ENCODE measurements around the gene FOSL2.

The FOSL2 gene

GRCh38 chr2:28392297-28393113 lies at the start of gene FOSL2:
TSS of gene FOSL2 (plus strand) at chr2:28392858. CDS start at chr2:28393721, 863 bp downstream.
- DNase-seq (ENCODE audit: low read depth in 2 of 2), result peak; percentile 86 to 92

- DNase-seq (ENCODE audit: low read depth in 2 of 2), result no peak
Observed at GRCh38 chr2:28343184-28343942, 49.3 kb upstream of the FOSL2 start.

- no peak for DNase-seq (ENCODE audit: low read depth in 2 of 2)
Observed at GRCh38 chr2:28343971-28344715, 48.5 kb upstream of the FOSL2 start.

GRCh38 chr2:28344756-28345373 lies 47.8 kb upstream of the FOSL2 start:
- DNase-seq (ENCODE audit: low read depth in 2 of 2), result no peak

GRCh38 chr2:28345619-28346018 lies 47.0 kb upstream of the FOSL2 start:
- no peak for DNase-seq (ENCODE audit: low read depth in 2 of 2)

- DNase-seq (ENCODE audit: low read depth in 2 of 2), result no peak
Observed at GRCh38 chr2:28346587-28346986, 46.1 kb upstream of the FOSL2 start.

GRCh38 chr2:28347193-28347592 lies 45.5 kb upstream of the FOSL2 start:
- DNase-seq (ENCODE audit: low read depth in 2 of 2), result no peak

GRCh38 chr2:28347596-28347995 lies 45.1 kb upstream of the FOSL2 start:
- no peak for DNase-seq (ENCODE audit: low read depth in 2 of 2)

GRCh38 chr2:28348149-28348567 lies 44.5 kb upstream of the FOSL2 start:
- peak; percentile 32 to 38 for DNase-seq (ENCODE audit: low read depth in 2 of 2)

GRCh38 chr2:28348921-28349320 lies 43.7 kb upstream of the FOSL2 start:
- no peak for DNase-seq (ENCODE audit: low read depth in 2 of 2)

GRCh38 chr2:28349546-28350165 lies 43.0 kb upstream of the FOSL2 start:
- DNase-seq (ENCODE audit: low read depth in 2 of 2), result no peak

GRCh38 chr2:28350196-28350595 lies 42.5 kb upstream of the FOSL2 start:
- DNase-seq (ENCODE audit: low read depth in 2 of 2), result no peak

GRCh38 chr2:28350791-28351285 lies 41.8 kb upstream of the FOSL2 start:
- DNase-seq (ENCODE audit: low read depth in 2 of 2), result no peak

GRCh38 chr2:28351621-28352020 lies 41.0 kb upstream of the FOSL2 start:
- DNase-seq (ENCODE audit: low read depth in 2 of 2), result no peak

GRCh38 chr2:28352104-28352503 lies 40.6 kb upstream of the FOSL2 start:
- DNase-seq (ENCODE audit: low read depth in 2 of 2), result no peak

- no peak for DNase-seq (ENCODE audit: low read depth in 2 of 2)
Observed at GRCh38 chr2:28352610-28353195, 40.0 kb upstream of the FOSL2 start.

GRCh38 chr2:28354920-28355520 lies 37.6 kb upstream of the FOSL2 start:
- DNase-seq (ENCODE audit: low read depth in 2 of 2), result no peak

- no peak for DNase-seq (ENCODE audit: low read depth in 2 of 2)
Observed at GRCh38 chr2:28355521-28356094, 37.0 kb upstream of the FOSL2 start.

GRCh38 chr2:28356095-28356911 lies 36.4 kb upstream of the FOSL2 start:
- no peak for DNase-seq (ENCODE audit: low read depth in 2 of 2)
